Transverse colon (tissue), 4 donors: Measurements from ENCODE around the gene LAMTOR2. TPM values are rescaled to one million over a fixed set of nuclear protein-coding genes. Genes with fewer than 3 reads are reported as not detected.

Experiments
- DNase-seq: peaks from one replicate; pipeline ENCODE4 v3.0.0-alpha.2; 2019
- H3K27ac ChIP-seq, 4 donors: fragments of 200-600 bp; sonication (generic); 2 replicates each; pipeline ENCODE4 v1.5.1; 2016 to 2018; ENCODE audit warnings: inconsistent platforms in 4 of 4
- H3K27me3 ChIP-seq: fragments of 200-600 bp; sonication (generic); 2 replicates; pipeline ENCODE4 v1.5.1; 2017; ENCODE audit warnings: inconsistent platforms
- H3K36me3 ChIP-seq, 4 donors: fragments of 200-600 bp; sonication (generic); 2 replicates each; pipeline ENCODE4 v1.5.1; 2017 to 2019; ENCODE audit warnings: inconsistent platforms in 4 of 4
- H3K4me1 ChIP-seq, 4 donors: fragments of 200-600 bp; sonication (generic); 2 replicates each; pipeline ENCODE4 v1.5.1; 2017 to 2020; ENCODE audit warnings: inconsistent platforms in 4 of 4
- H3K4me3 ChIP-seq, 4 donors: fragments of 200-600 bp; sonication (generic); 1 replicate in 1 of 4; 2 replicates in 3 of 4; pipeline versions ENCODE4 v1.5.1 to v1.6.1; 2017 to 2019; ENCODE audit warnings: inconsistent platforms in 4 of 4
- H3K9me3 ChIP-seq, 2 donors: fragments of 200-600 bp; sonication (generic); 2 replicates each; pipeline ENCODE4 v1.5.1; 2017 to 2019; ENCODE audit warnings: inconsistent platforms in 2 of 2
- EP300 ChIP-seq: sonication (generic); formaldehyde crosslinking; IDR thresholded peaks from one replicate; pipeline ENCODE4 v1.6.1; 2017; ENCODE audit warnings: antibody characterized with exemption, low read depth
- POLR2A ChIP-seq: fragments of 450-650 bp; IDR thresholded peaks from one replicate; pipeline ENCODE4 v1.6.1; 2016; ENCODE audit warnings: antibody characterized with exemption, mild to moderate bottlenecking, moderate library complexity
- POLR2AphosphoS5 ChIP-seq, 3 donors: sonication (generic); formaldehyde crosslinking; IDR thresholded peaks; one replicate each; pipeline ENCODE4 v1.6.1; 2016; ENCODE audit warnings: antibody characterized with exemption in 3 of 3
- WGBS, 2 donors: methylation state at CpG; one replicate each; pipeline ENCODE4 v1.1.5; 2018; ENCODE audit warnings: low coverage in 1 of 2; 5-methylcytosine and 5-hydroxymethylcytosine counted together
- in situ Hi-C, 4 donors: fragments of 200-750 bp; cut with MboI; loops; one replicate each; pipeline versions ENCODE4 v1.15.0 to v1.15.1; 2017; ENCODE audit warnings: low sequenced_read_pairs in 3 of 4, low pct_ligation_motif_present in 1 of 4, low pct_unique_long_range_greater_than_20kb in 1 of 4
- intact Hi-C: fragments of 100-400 bp; cut with DNase I; formaldehyde crosslinking; loops from one replicate; pipeline ENCODE4 v1.15.1; 2023; ENCODE audit warnings: low total_unique reads
- total RNA-seq, 4 donors: library from RNA; depleted of rRNA; stranded (reverse); fragments of >200 nt; gene quantifications; one replicate each; pipeline ENCODE4 v1.1.0, GENCODE V29; 2016
- TF ChIP-seq, protein P1 (sequence below), 5 experiments: fragments of 200-600 bp in 3 of 5; fragments of 450-650 bp in 2 of 5; sonication (generic) in 3 of 5; IDR thresholded peaks; 1 replicate in 2 of 5; 2 replicates in 3 of 5; pipeline ENCODE4 v1.5.1; 2016 to 2017; ENCODE audit warnings: antibody characterized with exemption in 5 of 5, inconsistent platforms in 3 of 5, mild to moderate bottlenecking in 2 of 5, moderate library complexity in 1 of 5

LAMTOR2 gene
- total RNA-seq, 4 donors from 2014 or later = 20.9 to 70.9 (median 47.5) TPM

DNA sequence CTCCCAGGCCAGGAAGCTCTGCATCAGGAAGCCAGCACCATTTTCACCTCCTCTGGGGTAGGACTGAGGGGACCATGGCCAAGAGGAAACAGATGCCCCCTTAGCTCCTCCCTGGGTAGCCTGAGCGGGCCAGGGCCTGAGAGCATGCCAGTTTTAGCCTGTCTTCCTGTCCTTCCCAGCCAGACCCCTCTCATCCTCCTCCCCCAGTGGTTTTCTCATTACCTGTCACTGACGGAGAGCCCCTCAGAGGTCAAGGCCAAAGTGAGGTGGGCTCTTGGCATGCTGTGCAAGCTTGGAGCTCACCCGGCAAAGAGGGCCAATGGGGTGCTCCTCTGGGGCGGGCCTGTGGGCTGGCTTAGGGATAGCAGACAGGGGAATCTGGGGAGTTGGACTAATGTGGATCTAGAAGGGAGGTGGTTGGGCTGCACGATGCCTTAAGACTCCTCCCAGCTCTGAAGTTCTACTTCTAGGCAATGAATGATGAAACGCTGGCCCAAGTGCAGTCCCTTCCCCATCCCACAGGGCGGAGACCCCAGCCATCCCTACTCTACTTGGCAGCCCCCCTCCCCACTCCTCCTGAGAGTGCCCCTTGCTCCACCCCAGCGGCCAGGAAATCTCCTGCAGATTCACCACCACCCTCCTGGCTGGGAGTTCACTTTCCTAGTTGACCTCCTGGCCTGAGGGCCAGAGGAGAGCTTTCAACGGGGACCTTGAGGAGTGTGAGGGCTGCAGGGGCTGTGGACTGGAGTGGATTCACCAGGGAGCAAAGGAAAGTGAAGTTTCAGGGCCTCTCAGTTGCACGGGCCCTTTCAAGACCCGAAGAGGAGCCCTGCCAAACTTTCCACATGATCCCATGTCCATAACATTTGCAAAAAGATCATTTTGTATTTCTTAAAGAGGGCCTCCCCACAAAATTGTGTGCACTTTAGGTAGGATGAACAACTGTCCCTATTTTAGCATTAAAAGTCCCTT lies 50.6 kb downstream of the LAMTOR2 start:
- intact Hi-C loops = loop anchor here (2.0 kb wide), 1 partner anchor 18 kb away; no protein-coding TSS in a partner anchor
- 63 to 80% methylated on average over 1 to 11 of the region's 11 CpGs for WGBS, 2 donors
- Histone ChIP-seq H3K27ac (peak overlapping the region; percentile 91 to 97 (median 94)), H3K27me3 (no peaks in the 10 kb centered on the region), H3K9me3 (no peaks in the 10 kb centered on the region), H3K36me3 (no peaks in the 10 kb centered on the region), H3K4me3 (peak overlapping the region in 3 of 4 donors; percentile 34 to 50 (median 34)), H3K4me1 (peaks cover 39 to 69% (median 64%) of the 10 kb centered on the region in 4 donors)
- DNase-seq = no peak
- TF ChIP-seq, protein P1, sequence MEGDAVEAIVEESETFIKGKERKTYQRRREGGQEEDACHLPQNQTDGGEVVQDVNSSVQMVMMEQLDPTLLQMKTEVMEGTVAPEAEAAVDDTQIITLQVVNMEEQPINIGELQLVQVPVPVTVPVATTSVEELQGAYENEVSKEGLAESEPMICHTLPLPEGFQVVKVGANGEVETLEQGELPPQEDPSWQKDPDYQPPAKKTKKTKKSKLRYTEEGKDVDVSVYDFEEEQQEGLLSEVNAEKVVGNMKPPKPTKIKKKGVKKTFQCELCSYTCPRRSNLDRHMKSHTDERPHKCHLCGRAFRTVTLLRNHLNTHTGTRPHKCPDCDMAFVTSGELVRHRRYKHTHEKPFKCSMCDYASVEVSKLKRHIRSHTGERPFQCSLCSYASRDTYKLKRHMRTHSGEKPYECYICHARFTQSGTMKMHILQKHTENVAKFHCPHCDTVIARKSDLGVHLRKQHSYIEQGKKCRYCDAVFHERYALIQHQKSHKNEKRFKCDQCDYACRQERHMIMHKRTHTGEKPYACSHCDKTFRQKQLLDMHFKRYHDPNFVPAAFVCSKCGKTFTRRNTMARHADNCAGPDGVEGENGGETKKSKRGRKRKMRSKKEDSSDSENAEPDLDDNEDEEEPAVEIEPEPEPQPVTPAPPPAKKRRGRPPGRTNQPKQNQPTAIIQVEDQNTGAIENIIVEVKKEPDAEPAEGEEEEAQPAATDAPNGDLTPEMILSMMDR (IDR thresholded peaks at IDR 0.05) = peak in 1 of 5 experiments; percentile 27
- no peak for TF ChIP-seq POLR2A
- in situ Hi-C loops = no loop called here

DNA sequence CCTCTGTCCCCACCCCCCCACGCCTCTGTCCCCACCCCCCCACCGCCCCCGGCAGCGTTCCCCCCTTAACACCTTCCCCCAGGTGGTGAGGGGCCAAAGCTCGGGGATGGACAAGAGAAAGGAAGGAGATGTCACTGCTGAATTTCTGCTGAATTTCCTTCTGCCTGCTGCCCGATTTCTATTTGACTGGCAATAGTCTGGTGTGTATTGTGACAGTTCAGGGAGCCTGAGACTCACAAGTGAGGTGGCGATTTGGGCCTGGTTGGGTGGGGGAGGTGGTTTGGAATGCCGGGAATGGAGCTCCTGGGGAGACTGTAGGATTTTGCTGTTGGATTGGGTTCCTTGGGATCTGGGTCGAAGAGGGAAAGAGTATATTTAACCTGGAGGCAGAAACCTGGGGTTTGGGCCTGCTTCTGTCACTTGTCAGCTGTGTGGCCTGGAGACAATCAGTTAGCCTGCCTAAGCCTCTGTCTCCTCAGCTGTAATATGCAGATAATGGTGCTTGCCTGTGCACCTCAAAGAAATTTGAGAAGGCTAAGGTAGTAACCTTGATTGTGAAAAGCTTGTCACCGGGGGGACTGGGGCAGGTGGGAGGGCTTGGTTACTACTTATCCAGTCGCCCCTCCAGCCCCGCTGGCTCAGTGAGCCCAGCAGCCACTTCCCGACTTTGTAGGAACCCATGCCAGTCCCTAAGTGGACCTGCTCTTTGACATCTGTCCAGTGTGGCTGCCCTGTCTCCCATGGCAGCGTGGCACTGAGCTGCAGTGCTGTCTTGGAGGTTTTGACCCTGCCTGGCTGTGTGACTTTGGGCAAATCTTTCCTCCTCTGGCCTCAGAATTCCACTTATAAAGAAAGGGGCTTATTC lies 52.3 kb downstream of the LAMTOR2 start:
- intact Hi-C loops = no loop called here
- Histone ChIP-seq H3K27ac (peak overlapping the region; percentile 91 to 97 (median 94)), H3K9me3 (no peaks in the 10 kb centered on the region), H3K36me3 (no peaks in the 10 kb centered on the region), H3K27me3 (no peaks in the 10 kb centered on the region), H3K4me1 (peaks cover 39 to 59% (median 51%) of the 10 kb centered on the region in 4 donors), H3K4me3 (peak overlapping the region in 2 of 4 donors; percentile 34 to 50)
- in situ Hi-C loops = no loop called here
- no peak for DNase-seq
- 51 to 67% methylated on average over 4 to 10 of the region's 14 CpGs for WGBS, 2 donors
- no peak for TF ChIP-seq POLR2A
- TF ChIP-seq EP300 = no peak
- no peak for TF ChIP-seq POLR2AphosphoS5 (IDR thresholded peaks at IDR 0.05)
- TF ChIP-seq, protein P1 (IDR thresholded peaks at IDR 0.05) = no peak

- H3K9me3 ChIP-seq = no peaks in the 10 kb centered on the region
- 91% methylated on average over 3 of the region's 3 CpGs; no CpG with 5 or more reads in 1 of the 2 donors for WGBS, 2 donors
- TF ChIP-seq, protein P1 (IDR thresholded peaks at IDR 0.05) = no peak
- TF ChIP-seq POLR2AphosphoS5 (IDR thresholded peaks at IDR 0.05) (no peak), POLR2A (no peak), EP300 (no peak)
- DNase-seq = no peak
- in situ Hi-C loops (no loop called here), intact Hi-C loops (no loop called here)
- no peaks in the 10 kb centered on the region for H3K36me3 ChIP-seq
- H3K4me3 ChIP-seq = no peak overlapping the region
- H3K4me1 ChIP-seq = peaks cover 27 to 52% (median 43%) of the 10 kb centered on the region in 4 donors
- peak overlapping the region in 3 of 4 donors; percentile 94 to 97 (median 95) for H3K27ac ChIP-seq
- no peaks in the 10 kb centered on the region for H3K27me3 ChIP-seq
These were observed 53.5 kb downstream of the LAMTOR2 start for GRCh38 chr1:156108057-156108456.

Other genes with a start within 250 kb of the LAMTOR2 start
- gene GON4L, start 197.6 kb upstream of the LAMTOR2 start, total RNA-seq = 10 to 100 TPM; 36.3 to 75.6 (median 45.6) TPM
- gene SYT11, start 195.2 kb upstream of the LAMTOR2 start, total RNA-seq = 1 to 10 TPM; 2.2 to 5.9 (median 3.6) TPM
- gene RIT1, start 143.4 kb upstream of the LAMTOR2 start, total RNA-seq = 10 to 100 TPM in 3 of 4 donors, 1 to 10 TPM in 1; 6.4 to 23.7 (median 17.0) TPM
- 100 to 1,000 TPM in 2 of 4 donors, 10 to 100 TPM in 2; 76.2 to 158 (median 98.7) TPM for gene KHDC4, start 120.4 kb upstream of the LAMTOR2 start, total RNA-seq
- gene RXFP4, start 113.1 kb upstream of the LAMTOR2 start, total RNA-seq = 10 to 100 TPM in 1 of 4 donors, 1 to 10 TPM in 2, under 1 TPM in 1; 0.80 to 11.6 (median 2.5) TPM
- gene ARHGEF2, start 76.2 kb upstream of the LAMTOR2 start, total RNA-seq = 100 to 1,000 TPM; 107 to 244 (median 169) TPM
- gene SSR2, start 33.8 kb upstream of the LAMTOR2 start, total RNA-seq = 100 to 1,000 TPM in 2 of 4 donors, 10 to 100 TPM in 2; 51.2 to 275 (median 168) TPM
- 10 to 100 TPM in 3 of 4 donors, 1 to 10 TPM in 1; 7.9 to 21.3 (median 16.1) TPM for gene UBQLN4, start 984 bp upstream of the LAMTOR2 start, total RNA-seq
- gene RAB25, start 6.4 kb downstream of the LAMTOR2 start, total RNA-seq = 100 to 1,000 TPM; 140 to 213 (median 174) TPM
- under 1 TPM in 3 of 4 donors, not detected in 1; 0.14 to 0.60 (median 0.48) TPM for gene MEX3A, start 27.7 kb downstream of the LAMTOR2 start, total RNA-seq
- gene LMNA, start 59.9 kb downstream of the LAMTOR2 start, total RNA-seq = 100 to 1,000 TPM; 300 to 999 (median 324) TPM
- 1 to 10 TPM in 3 of 4 donors, not detected in 1; 2.6 to 6.0 (median 4.8) TPM for gene SEMA4A, start 98.8 kb downstream of the LAMTOR2 start, total RNA-seq
- gene SLC25A44, start 139.3 kb downstream of the LAMTOR2 start, total RNA-seq = 10 to 100 TPM in 3 of 4 donors, 1 to 10 TPM in 1; 9.6 to 19.9 (median 18.9) TPM
- 10 to 100 TPM; 29.9 to 67.3 (median 52.3) TPM for gene PMF1, start 158.2 kb downstream of the LAMTOR2 start, total RNA-seq
- gene BGLAP, start 187.4 kb downstream of the LAMTOR2 start, total RNA-seq = 1 to 10 TPM in 2 of 4 donors, not detected in 2; 1.6 to 2.1 TPM
- 1 to 10 TPM in 2 of 4 donors, not detected in 2; 1.7 to 3.1 TPM for gene PAQR6, start 193.3 kb downstream of the LAMTOR2 start, total RNA-seq
- gene SMG5, start 228.0 kb downstream of the LAMTOR2 start, total RNA-seq = 100 to 1,000 TPM in 2 of 4 donors, 10 to 100 TPM in 2; 72.1 to 134 (median 102) TPM
- 10 to 100 TPM in 1 of 4 donors, 1 to 10 TPM in 3; 2.0 to 13.1 (median 3.9) TPM for gene TMEM79, start 229.5 kb downstream of the LAMTOR2 start, total RNA-seq
- gene GLMP, start 240.9 kb downstream of the LAMTOR2 start, total RNA-seq = 10 to 100 TPM in 3 of 4 donors, 1 to 10 TPM in 1; 4.0 to 65.9 (median 38.2) TPM
- gene VHLL, start 244.5 kb downstream of the LAMTOR2 start, total RNA-seq = not detected